ENCODE results near the gene PSMD14. TPM values are rescaled to one million over a fixed set of nuclear protein-coding genes. Genes with fewer than 3 reads are reported as not detected.

The PSMD14 gene
- total RNA-seq, 1 donor from 2014 or later: 103 TPM

DNA sequence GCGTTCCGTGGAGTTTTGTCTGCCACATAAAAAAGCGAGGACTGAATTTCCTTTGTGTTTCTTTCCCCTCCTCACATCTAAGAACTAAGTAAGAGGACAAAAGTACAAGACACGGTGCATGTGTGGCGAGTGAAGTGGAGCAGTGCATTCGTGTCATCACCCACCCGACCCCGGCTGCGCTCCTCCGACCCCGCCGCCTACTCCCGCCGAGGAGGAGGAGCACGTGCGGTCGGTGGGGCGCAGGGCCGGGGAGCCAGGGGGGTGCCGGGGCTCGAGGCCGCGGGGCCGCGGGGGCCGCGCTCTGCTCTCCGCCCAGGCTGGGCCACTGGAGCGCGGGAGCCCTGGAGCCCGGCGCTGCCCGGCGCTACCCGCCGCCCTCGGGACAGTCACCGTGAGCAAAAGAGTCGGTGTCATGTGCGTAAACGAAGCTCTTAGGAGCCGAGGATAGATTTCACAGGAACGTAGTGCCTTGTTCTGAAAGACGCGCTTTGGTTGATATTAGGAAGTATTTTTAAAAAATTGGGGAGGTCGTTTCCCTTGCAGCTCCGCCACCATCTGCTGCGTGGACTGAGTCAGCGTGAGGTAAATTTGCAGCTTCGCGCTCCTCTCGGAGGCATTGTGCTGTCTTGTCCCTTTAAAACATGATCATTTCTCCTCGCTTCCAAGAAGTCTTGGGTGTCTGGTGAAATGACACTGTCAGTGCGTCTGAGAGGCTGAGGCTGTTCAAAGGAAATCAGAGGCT lies 118.9 kb downstream of the PSMD14 start:
- Mint-ChIP-seq H3K36me3 (ENCODE audit: low read depth) (peaks cover 3% of the 10 kb centered on the region), H3K27ac (peak overlapping the region; percentile 72), H3K27me3 (ENCODE audit: insufficient read depth) (peaks cover 84% of the 10 kb centered on the region), H3K4me3 (peak overlapping the region; percentile 74), H3K4me1 (ENCODE audit: low read depth) (peaks cover 29% of the 10 kb centered on the region), H3K9me3 (peaks cover 6% of the 10 kb centered on the region)
- intact Hi-C loops (cut with micrococcal nuclease): loop anchor here (5.0 kb wide), 4 partner anchors 140 to 695 kb away; partner anchors contain the start of gene SLC4A10
- DNase-seq (ENCODE audit: low spot score): no peak

DNA sequence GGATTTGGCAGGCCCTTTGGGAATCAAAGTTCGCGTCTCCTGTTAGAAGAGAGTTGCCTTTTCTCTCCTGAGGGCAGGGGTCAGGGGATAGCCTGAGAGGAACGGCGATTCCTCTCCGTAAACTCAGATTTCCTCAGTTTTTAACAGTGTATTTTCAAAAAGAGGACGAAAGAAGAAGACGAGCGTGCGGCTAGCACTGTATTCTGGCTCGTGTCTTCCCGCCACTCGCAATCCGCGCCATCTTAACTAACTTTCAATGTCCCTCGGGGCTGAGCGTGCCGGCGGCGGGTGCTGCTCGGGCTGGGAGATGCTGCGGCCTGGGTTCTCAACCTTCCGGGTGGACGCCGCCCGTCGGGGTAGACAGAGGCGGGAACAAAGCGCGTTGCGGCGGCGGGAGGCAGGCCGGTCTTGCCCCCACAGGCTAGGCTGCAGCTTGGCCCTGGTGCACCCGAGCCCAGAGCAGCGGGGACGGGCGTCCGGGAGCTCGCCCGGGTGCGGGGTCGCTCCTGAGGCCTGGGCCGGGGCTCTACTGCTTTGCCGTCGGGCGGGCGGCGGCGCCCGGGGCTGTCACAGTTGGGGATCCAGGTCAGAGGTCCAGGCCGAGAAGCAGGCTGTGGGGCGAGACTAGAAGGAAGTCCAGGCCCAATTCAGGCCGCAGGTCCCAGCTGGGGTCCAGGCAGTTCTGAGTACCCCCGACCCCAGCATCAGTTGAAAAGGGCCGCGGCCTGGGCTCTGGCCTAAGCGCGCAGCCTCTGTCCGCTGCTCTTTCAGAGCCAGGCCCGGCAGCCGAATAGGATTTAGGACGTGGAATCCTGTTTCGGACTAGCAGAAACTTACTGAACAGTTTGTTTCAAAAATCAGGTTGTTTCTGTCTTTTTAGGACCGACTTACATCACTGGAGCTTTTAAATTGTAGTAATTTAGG lies 119.7 kb downstream of the PSMD14 start:
- intact Hi-C loops (cut with micrococcal nuclease): loop anchor here (5.0 kb wide), 4 partner anchors 139 to 694 kb away; partner anchors contain the start of gene SLC4A10
- Mint-ChIP-seq H3K27me3 (ENCODE audit: insufficient read depth) (peaks cover 83% of the 10 kb centered on the region), H3K36me3 (ENCODE audit: low read depth) (peaks cover 3% of the 10 kb centered on the region), H3K4me1 (ENCODE audit: low read depth) (peaks cover 29% of the 10 kb centered on the region), H3K27ac (peak overlapping the region; percentile 72), H3K9me3 (peaks cover 6% of the 10 kb centered on the region), H3K4me3 (peak overlapping the region; percentile 74)
- DNase-seq (ENCODE audit: low spot score): no peak

DNA sequence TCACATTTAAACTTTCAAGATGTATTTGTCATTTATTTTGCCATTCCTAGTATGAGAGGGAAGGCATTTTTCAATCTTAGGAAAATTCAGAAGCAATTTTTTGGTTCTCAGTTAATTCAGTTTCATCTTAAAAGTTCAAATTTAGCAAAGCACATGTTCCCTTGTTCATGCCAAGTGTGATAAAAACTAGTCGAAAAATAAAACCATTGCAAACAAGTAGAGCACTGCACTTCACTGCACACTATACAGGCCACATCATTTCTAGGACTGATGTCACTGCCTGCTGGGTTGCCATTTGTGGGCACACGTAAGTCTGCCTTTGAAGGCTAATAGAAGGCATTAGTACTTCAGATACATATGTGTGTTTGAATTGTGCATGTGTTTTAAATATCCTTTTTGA lies 122.2 kb downstream of the PSMD14 start:
- Mint-ChIP-seq H3K27ac (no peak overlapping the region), H3K36me3 (ENCODE audit: low read depth) (no peaks in the 10 kb centered on the region), H3K27me3 (ENCODE audit: insufficient read depth) (peaks cover 87% of the 10 kb centered on the region), H3K9me3 (peaks cover 7% of the 10 kb centered on the region), H3K4me3 (no peak overlapping the region), H3K4me1 (ENCODE audit: low read depth) (peaks cover 18% of the 10 kb centered on the region)
- intact Hi-C loops (cut with micrococcal nuclease): loop anchor here (2.0 kb wide), 1 partner anchor 14 kb away; the partner anchor contains the start of gene TBR1
- no peak for DNase-seq (ENCODE audit: low spot score)

DNA sequence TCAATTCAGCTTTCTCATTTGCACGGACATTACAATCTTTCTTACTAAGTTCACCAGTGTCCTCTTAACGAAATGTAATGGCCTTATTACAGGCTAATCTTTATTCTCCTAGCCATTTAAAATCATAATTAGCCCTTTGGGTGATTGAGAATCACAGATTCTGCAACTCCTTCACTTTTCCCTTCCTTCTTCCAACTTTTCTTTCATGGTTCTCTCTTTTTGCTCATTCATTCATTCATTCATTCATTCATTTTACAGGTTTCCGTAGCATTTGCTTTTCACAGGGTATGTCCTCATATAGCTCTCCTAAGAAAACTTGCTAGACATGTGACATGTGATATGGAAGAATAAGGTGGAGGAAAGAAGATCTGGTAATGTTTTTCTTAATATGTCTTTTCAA lies 123.9 kb downstream of the PSMD14 start:
- DNase-seq (ENCODE audit: low spot score): no peak
- Mint-ChIP-seq H3K9me3 (peaks cover 4% of the 10 kb centered on the region), H3K4me1 (ENCODE audit: low read depth) (peaks cover 6% of the 10 kb centered on the region), H3K27me3 (ENCODE audit: insufficient read depth) (peaks cover 77% of the 10 kb centered on the region), H3K4me3 (no peak overlapping the region), H3K36me3 (ENCODE audit: low read depth) (no peaks in the 10 kb centered on the region), H3K27ac (no peak overlapping the region)
- intact Hi-C loops (cut with micrococcal nuclease): no loop called here

DNA sequence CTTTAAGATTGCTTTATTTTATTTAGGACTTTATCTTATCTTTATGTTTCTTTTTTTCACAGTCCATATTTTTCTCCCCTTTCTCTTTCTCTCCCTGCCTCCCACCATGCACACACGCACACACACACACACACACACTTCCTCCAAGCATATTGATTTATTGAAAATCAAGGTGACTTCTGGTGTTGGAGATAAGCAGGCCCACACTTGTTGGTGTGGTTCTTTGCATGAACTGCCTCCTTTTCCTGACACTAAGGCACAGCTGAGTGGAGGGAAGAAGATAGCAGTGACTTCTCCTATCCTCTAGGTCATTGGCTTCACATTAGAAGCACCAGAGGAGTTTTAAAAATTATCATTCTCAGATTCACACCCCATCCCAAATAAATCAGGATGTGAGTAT lies 125.9 kb downstream of the PSMD14 start:
- no peak overlapping the region for H3K27ac Mint-ChIP-seq
- DNase-seq (ENCODE audit: low spot score): no peak
- peaks cover 75% of the 10 kb centered on the region for H3K27me3 Mint-ChIP-seq (ENCODE audit: insufficient read depth)
- peaks cover 4% of the 10 kb centered on the region for H3K9me3 Mint-ChIP-seq
- intact Hi-C loops (cut with micrococcal nuclease): no loop called here
- no peaks in the 10 kb centered on the region for H3K36me3 Mint-ChIP-seq (ENCODE audit: low read depth)
- no peaks in the 10 kb centered on the region for H3K4me1 Mint-ChIP-seq (ENCODE audit: low read depth)
- H3K4me3 Mint-ChIP-seq: no peak overlapping the region

DNA sequence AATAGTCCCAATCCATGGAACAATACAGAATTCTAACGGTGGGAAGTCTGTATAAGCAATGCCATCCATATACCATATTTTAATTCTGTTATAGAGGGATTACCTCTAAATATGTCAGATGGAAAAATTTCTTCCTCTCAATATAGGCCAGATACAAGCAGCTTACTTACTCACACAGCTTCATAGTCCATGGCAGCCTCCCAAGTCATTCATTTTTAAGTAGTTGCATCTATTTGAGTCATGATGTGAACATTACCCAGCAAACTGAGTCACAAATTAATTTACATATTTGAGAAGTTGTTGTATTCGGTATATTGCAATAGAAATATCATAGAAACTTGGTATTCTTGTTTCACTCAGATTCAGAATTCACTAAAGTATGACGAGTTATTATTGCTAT lies 128.2 kb downstream of the PSMD14 start:
- intact Hi-C loops (cut with micrococcal nuclease): no loop called here
- Mint-ChIP-seq H3K9me3 (peaks cover 4% of the 10 kb centered on the region), H3K4me3 (no peak overlapping the region), H3K36me3 (ENCODE audit: low read depth) (no peaks in the 10 kb centered on the region), H3K27ac (no peak overlapping the region), H3K27me3 (ENCODE audit: insufficient read depth) (peaks cover 60% of the 10 kb centered on the region), H3K4me1 (ENCODE audit: low read depth) (no peaks in the 10 kb centered on the region)
- DNase-seq (ENCODE audit: low spot score): no peak

DNA sequence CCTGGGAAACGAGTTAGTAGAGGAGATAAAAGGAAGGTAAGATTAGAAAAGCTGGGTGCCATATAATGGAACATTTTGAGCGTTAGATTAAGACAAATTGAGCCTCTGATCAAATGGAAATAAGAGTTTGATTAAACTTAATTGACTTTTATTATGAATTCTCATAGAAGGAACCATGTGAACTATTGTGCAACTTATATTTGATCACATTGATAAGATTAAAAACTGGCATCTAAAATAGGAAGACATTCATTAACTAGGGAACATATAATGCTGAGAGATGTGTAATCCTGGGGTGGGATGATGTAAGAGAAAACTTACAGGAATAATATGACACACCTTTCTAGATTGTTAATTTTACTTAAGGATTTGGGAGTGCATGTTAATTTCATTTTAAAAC lies 130.4 kb downstream of the PSMD14 start:
- no peak for DNase-seq (ENCODE audit: low spot score)
- Mint-ChIP-seq H3K27ac (no peak overlapping the region), H3K36me3 (ENCODE audit: low read depth) (no peaks in the 10 kb centered on the region), H3K9me3 (peaks cover 4% of the 10 kb centered on the region), H3K4me1 (ENCODE audit: low read depth) (no peaks in the 10 kb centered on the region), H3K4me3 (no peak overlapping the region), H3K27me3 (ENCODE audit: insufficient read depth) (peaks cover 45% of the 10 kb centered on the region)
- intact Hi-C loops (cut with micrococcal nuclease): no loop called here

DNA sequence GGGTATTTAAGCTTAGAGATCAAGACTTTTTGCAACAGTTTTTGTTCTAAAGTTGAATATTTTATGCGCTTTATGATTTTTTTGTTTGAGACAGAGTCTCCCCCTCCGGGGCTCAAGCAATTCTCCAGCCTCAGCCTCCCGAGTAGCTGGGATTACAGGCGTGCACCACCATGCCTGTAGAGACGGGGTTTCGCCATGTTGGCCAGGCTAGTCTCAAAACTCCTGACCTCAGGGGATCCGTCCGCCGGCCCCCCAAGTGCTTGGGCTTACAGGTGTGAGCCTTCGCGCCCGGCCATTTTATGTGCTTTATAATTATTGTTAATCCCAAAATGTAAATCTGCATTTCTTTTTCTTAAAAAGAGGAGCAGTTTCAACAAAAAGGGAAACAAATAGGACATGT lies 136.9 kb downstream of the PSMD14 start:
- intact Hi-C loops (cut with micrococcal nuclease): no loop called here

DNA sequence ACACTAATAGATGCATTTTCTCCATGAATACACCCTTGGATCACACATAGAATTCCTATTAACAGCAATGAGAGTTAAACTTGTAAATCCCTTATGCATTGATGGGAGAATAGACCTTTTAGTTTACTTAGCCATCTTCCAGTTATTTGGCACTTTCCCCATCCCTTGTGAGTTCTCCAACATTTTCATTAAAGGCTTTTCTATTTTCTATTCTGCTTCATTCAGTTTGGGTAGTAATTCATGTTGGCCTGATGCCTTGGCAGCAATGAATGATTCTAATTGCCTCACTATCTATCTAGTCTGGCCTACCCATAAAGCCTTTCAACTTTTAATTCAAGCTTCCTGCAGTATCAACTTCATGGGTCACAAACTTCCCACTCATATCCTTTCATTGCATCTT lies 140.2 kb downstream of the PSMD14 start:
- no peak for DNase-seq (ENCODE audit: low spot score)
- H3K27me3 Mint-ChIP-seq (ENCODE audit: insufficient read depth): peaks cover 4% of the 10 kb centered on the region
- H3K27ac Mint-ChIP-seq: no peak overlapping the region
- intact Hi-C loops (cut with micrococcal nuclease): no loop called here
- no peak overlapping the region for H3K4me3 Mint-ChIP-seq
- no peaks in the 10 kb centered on the region for H3K9me3 Mint-ChIP-seq
- no peaks in the 10 kb centered on the region for H3K36me3 Mint-ChIP-seq (ENCODE audit: low read depth)
- no peaks in the 10 kb centered on the region for H3K4me1 Mint-ChIP-seq (ENCODE audit: low read depth)

More for the DNA sequence above, 136.9 kb downstream of the PSMD14 start:
- Mint-ChIP-seq H3K4me1 (ENCODE audit: low read depth) (no peaks in the 10 kb centered on the region), H3K4me3 (no peak overlapping the region), H3K9me3 (no peaks in the 10 kb centered on the region), H3K36me3 (ENCODE audit: low read depth) (no peaks in the 10 kb centered on the region), H3K27me3 (ENCODE audit: insufficient read depth) (peaks cover 14% of the 10 kb centered on the region), H3K27ac (no peak overlapping the region)
- no peak for DNase-seq (ENCODE audit: low spot score)

Other genes starting within 250 kb of the PSMD14 start
- 136 and 141 TPM in 2 replicates for gene TANK, start 148.0 kb upstream of the PSMD14 start, total RNA-seq
- 0.05 TPM in 1 of 2 replicates, not detected in the other for gene TBR1, start 107.9 kb downstream of the PSMD14 start, total RNA-seq